Right renal cortex interstitium (tissue), 3 donors: ENCODE results near the gene PLPP1. TPM values are rescaled to one million over a fixed set of nuclear protein-coding genes. Genes with fewer than 3 reads are reported as not detected.

Experiments
- DNase-seq, 3 donors: peaks; one replicate each; pipeline ENCODE4 v3.0.0-alpha.2; 2013; ENCODE audit warnings: low read depth in 3 of 3, low spot score in 2 of 3
- polyA plus RNA-seq, 3 donors: library from polyadenylated mRNA; unstranded; fragments of 120-200 nt; gene quantifications; one replicate each; pipeline ENCODE4 v1.2.1, GENCODE V29; 2013; ENCODE audit not compliant: insufficient read length in 3 of 3

Gene PLPP1
- polyA plus RNA-seq, 3 donors = 81.1 to 95.3 (median 95.2) TPM

- no peak for DNase-seq
These were observed 80.5 kb downstream of the PLPP1 start for GRCh38 chr5:55454282-55454681.

GRCh38 chr5:55453211-55453610, 81.6 kb downstream of the PLPP1 start:
- DNase-seq = no peak

- DNase-seq = no peak
These were observed 82.8 kb downstream of the PLPP1 start for GRCh38 chr5:55451976-55452375.

GRCh38 chr5:55450050-55450765, 84.6 kb downstream of the PLPP1 start:
- DNase-seq = no peak

- no peak for DNase-seq
These were observed 88.0 kb downstream of the PLPP1 start for GRCh38 chr5:55446640-55447351.

- DNase-seq = no peak
These were observed 89.0 kb downstream of the PLPP1 start for GRCh38 chr5:55445791-55446190.

- DNase-seq = no peak
These were observed 92.8 kb downstream of the PLPP1 start for GRCh38 chr5:55441954-55442353.

GRCh38 chr5:55441107-55441771, 93.5 kb downstream of the PLPP1 start:
- DNase-seq = no peak

- DNase-seq = no peak
These were observed 94.5 kb downstream of the PLPP1 start for GRCh38 chr5:55440188-55440646.

- DNase-seq = peak; percentile 44 to 57 (median 54)
These were observed 95.8 kb downstream of the PLPP1 start for GRCh38 chr5:55438998-55439397.

- DNase-seq = no peak
These were observed 96.9 kb downstream of the PLPP1 start for GRCh38 chr5:55437859-55438206.

GRCh38 chr5:55437452-55437851, 97.3 kb downstream of the PLPP1 start:
- DNase-seq = no peak

GRCh38 chr5:55432549-55432948, 102.2 kb downstream of the PLPP1 start:
- DNase-seq = no peak

- DNase-seq = no peak
These were observed 105.0 kb downstream of the PLPP1 start for GRCh38 chr5:55429613-55430253.

GRCh38 chr5:55429221-55429612, 105.5 kb downstream of the PLPP1 start:
- no peak for DNase-seq

- DNase-seq = no peak
These were observed 107.6 kb downstream of the PLPP1 start for GRCh38 chr5:55427157-55427556.

- no peak for DNase-seq
These were observed 108.3 kb downstream of the PLPP1 start for GRCh38 chr5:55426455-55426854.

- DNase-seq = no peak
These were observed 113.7 kb downstream of the PLPP1 start for GRCh38 chr5:55421074-55421529.

GRCh38 chr5:55418994-55419968, 115.5 kb downstream of the PLPP1 start:
- DNase-seq = no peak

GRCh38 chr5:55416306-55416705, 118.5 kb downstream of the PLPP1 start:
- DNase-seq = no peak
